ENCODE measurements around the gene NBL1. TPM values are rescaled to one million over a fixed set of nuclear protein-coding genes. Genes with fewer than 3 reads are reported as not detected.

NBL1 gene
- total and polyA plus RNA-seq, 4 donors = 0.72 to 4.4 (median 1.7) TPM

GRCh38 chr1:19646377-19647319 lies 2.5 kb downstream of the NBL1 start:
- Histone ChIP-seq H3K4me3 (ENCODE audit: low read depth in 1 of 3, low read length in 3 of 3) (no peak overlapping the region), H3K9ac (ENCODE audit: low read depth in 1 of 2, low read length in 2 of 2) (no peak overlapping the region), H3K36me3 (ENCODE audit: control insufficient read depth in 4 of 4, insufficient read depth in 3 of 4, low read depth in 1 of 4, low read length in 3 of 4) (no peaks in the 10 kb centered on the region), H3K27ac (ENCODE audit: low read depth in 1 of 2, low read length in 2 of 2) (no peak overlapping the region), H3K4me1 (ENCODE audit: control insufficient read depth in 4 of 4, insufficient read depth in 4 of 4, low read length in 3 of 4) (peaks cover 3 to 17% (median 11%) of the 10 kb centered on the region in 4 donors), H3K27me3 (ENCODE audit: control insufficient read depth in 4 of 4, insufficient read depth in 4 of 4, low read length in 3 of 4) (peaks cover 0 to 5% (median 0%) of the 10 kb centered on the region in 4 donors), H3K9me3 (ENCODE audit: control insufficient read depth in 4 of 4, low read length in 3 of 4) (no peaks in the 10 kb centered on the region)
- DNase-seq (ENCODE audit: low spot score) = no peak
- TF ChIP-seq ZBTB33 (IDR thresholded peaks at IDR 0.05) = no peak
- TF ChIP-seq CTCF (IDR thresholded peaks at IDR 0.05; ENCODE audit: low read depth, low read length, missing input control) = no peak
- TF ChIP-seq YY1 (IDR thresholded peaks at IDR 0.05) = no peak
- TF ChIP-seq JUND (IDR thresholded peaks at IDR 0.05) = no peak
- TF ChIP-seq NR2F2 (IDR thresholded peaks at IDR 0.05) = no peak
- no peak for TF ChIP-seq FOXA1 (IDR thresholded peaks at IDR 0.05)
- TF ChIP-seq ATF3 (IDR thresholded peaks at IDR 0.05) = no peak
- 84% methylated on average over 9 of the region's 9 CpGs for WGBS

GRCh38 chr1:19647643-19648042 lies 3.5 kb downstream of the NBL1 start:
- peaks cover 0 to 4% (median 0%) of the 10 kb centered on the region in 4 donors for H3K27me3 ChIP-seq (ENCODE audit: control insufficient read depth in 4 of 4, insufficient read depth in 4 of 4, low read length in 3 of 4)
- DNase-seq (ENCODE audit: low spot score) = no peak
- no peaks in the 10 kb centered on the region for H3K36me3 ChIP-seq (ENCODE audit: control insufficient read depth in 4 of 4, insufficient read depth in 3 of 4, low read depth in 1 of 4, low read length in 3 of 4)
- no peak overlapping the region for H3K4me3 ChIP-seq (ENCODE audit: low read depth in 1 of 3, low read length in 3 of 3)
- H3K27ac ChIP-seq (ENCODE audit: low read depth in 1 of 2, low read length in 2 of 2) = no peak overlapping the region
- peaks cover 3 to 17% (median 11%) of the 10 kb centered on the region in 4 donors for H3K4me1 ChIP-seq (ENCODE audit: control insufficient read depth in 4 of 4, insufficient read depth in 4 of 4, low read length in 3 of 4)
- 69% methylated on average over 16 of the region's 16 CpGs for whole genome bisulfite sequencing
- no peak overlapping the region for H3K9ac ChIP-seq (ENCODE audit: low read depth in 1 of 2, low read length in 2 of 2)
- no peaks in the 10 kb centered on the region for H3K9me3 ChIP-seq (ENCODE audit: control insufficient read depth in 4 of 4, low read length in 3 of 4)
- no peak for TF ChIP-seq ZBTB33 (IDR thresholded peaks at IDR 0.05)
- no peak for TF ChIP-seq REST (IDR thresholded peaks at IDR 0.05)
- TF ChIP-seq ATF3 (IDR thresholded peaks at IDR 0.05) = no peak
- no peak for TF ChIP-seq MAX (IDR thresholded peaks at IDR 0.05)
- no peak for TF ChIP-seq HNF4G (IDR thresholded peaks at IDR 0.05)
- TF ChIP-seq RAD21 (IDR thresholded peaks at IDR 0.05) = no peak
- TF ChIP-seq NR2F2 (IDR thresholded peaks at IDR 0.05) = no peak
- no peak for TF ChIP-seq RXRA (IDR thresholded peaks at IDR 0.05)
- TF ChIP-seq EGR1 (IDR thresholded peaks at IDR 0.05; ENCODE audit: low read depth in 2 of 2) = no peak
- no peak for TF ChIP-seq HNF4A (conservative IDR thresholded peaks at IDR 0.05)
- TF ChIP-seq JUND (IDR thresholded peaks at IDR 0.05) = no peak
- TF ChIP-seq SP1 (IDR thresholded peaks at IDR 0.05) = no peak
- no peak for TF ChIP-seq YY1 (IDR thresholded peaks at IDR 0.05)
- no peak for TF ChIP-seq FOXA1 (IDR thresholded peaks at IDR 0.05)
- no peak for TF ChIP-seq TAF1 (conservative IDR thresholded peaks at IDR 0.05)
- no peak for TF ChIP-seq FOXA2 (IDR thresholded peaks at IDR 0.05)
- TF ChIP-seq GABPA (IDR thresholded peaks at IDR 0.05 in 1 of 2, conservative IDR thresholded peaks at IDR 0.05 in 1 of 2) = no peak
